GM23338 (cell line): Measurements from ENCODE around the gene FAM241A. TPM values are rescaled to one million over a fixed set of nuclear protein-coding genes. Genes with fewer than 3 reads are reported as not detected.
A peak's percentile ranks its signal among the peaks of the same experiment; 100 is the strongest.

ENCODE experiments used
- ATAC-seq: fragments of 200-7000 bp; cut with Tn5 transposase; 3 replicates; pipeline ENCODE4 v1.9.1; 2020
- DNase-seq: peaks from one replicate; pipeline ENCODE4 v3.0.0-alpha.2; 2015; ENCODE audit warnings: low spot score
- H2AFZ ChIP-seq: fragments of 200-600 bp; sonication (generic); 2 replicates; pipeline ENCODE4 v1.8.0; 2016; ENCODE audit warnings: antibody characterized with exemption, mild to moderate bottlenecking, moderate library complexity
- H3F3A ChIP-seq: fragments of 200-600 bp; sonication (generic); replicated peaks from 2 replicates; pipeline ENCODE4 v1.8.0; 2017; ENCODE audit warnings: antibody characterized with exemption, mixed run types, low read depth
- H3K27ac ChIP-seq: fragments of 200-600 bp; sonication (generic); 2 replicates; pipeline ENCODE4 v1.6.1; 2016; ENCODE audit warnings: low read depth
- H3K27me3 ChIP-seq: fragments of 200-600 bp; sonication (generic); 2 replicates; pipeline ENCODE4 v1.8.0; 2016; ENCODE audit warnings: mild to moderate bottlenecking, mixed run types, moderate library complexity; ENCODE audit not compliant: insufficient read depth
- H3K36me3 ChIP-seq: fragments of 200-600 bp; sonication (generic); 2 replicates; pipeline ENCODE4 v1.8.0; 2016; ENCODE audit warnings: mild to moderate bottlenecking; ENCODE audit not compliant: insufficient read depth
- H3K4me1 ChIP-seq: fragments of 200-600 bp; sonication (generic); 2 replicates; pipeline ENCODE4 v1.8.0; 2016; ENCODE audit warnings: mild to moderate bottlenecking, moderate library complexity; ENCODE audit not compliant: insufficient read depth
- H3K4me2 ChIP-seq: fragments of 200-600 bp; sonication (generic); 2 replicates; pipeline ENCODE4 v1.7.1; 2017; ENCODE audit warnings: mixed run types
- H3K4me3 ChIP-seq: fragments of 200-600 bp; sonication (generic); 2 replicates; pipeline ENCODE4 v1.6.1; 2016; ENCODE audit warnings: mixed run types
- H3K79me2 ChIP-seq: fragments of 200-600 bp; sonication (generic); replicated peaks from 2 replicates; pipeline ENCODE4 v1.8.0; 2017; ENCODE audit warnings: mild to moderate bottlenecking; ENCODE audit not compliant: insufficient read depth
- H3K9me2 ChIP-seq: fragments of 200-600 bp; sonication (generic); 2 replicates; pipeline ENCODE4 v1.8.0; 2017; ENCODE audit not compliant: insufficient read depth
- H4K20me1 ChIP-seq: fragments of 200-600 bp; sonication (generic); replicated peaks from 2 replicates; pipeline ENCODE4 v1.8.0; 2017; ENCODE audit warnings: mild to moderate bottlenecking; ENCODE audit not compliant: insufficient read depth
- H3K27ac Mint-ChIP-seq: 2 replicates; pipeline ENCODE4 v1.8.0; 2020; ENCODE audit warnings: inconsistent platforms, mild to moderate bottlenecking, moderate library complexity, mixed read lengths
- H3K27me3 Mint-ChIP-seq: 3 replicates; pipeline ENCODE4 v1.8.0; 2022; ENCODE audit warnings: low read depth, mild to moderate bottlenecking, moderate library complexity, mixed read lengths, inconsistent platforms; ENCODE audit not compliant: insufficient read depth, poor library complexity
- H3K36me3 Mint-ChIP-seq: 3 replicates; pipeline ENCODE4 v1.8.0; 2021; ENCODE audit warnings: low read depth, mild to moderate bottlenecking, inconsistent platforms, moderate library complexity, mixed read lengths
- H3K4me1 Mint-ChIP-seq: 3 replicates; pipeline ENCODE4 v1.8.0; 2020; ENCODE audit warnings: mild to moderate bottlenecking, inconsistent platforms, mixed read lengths
- H3K4me3 Mint-ChIP-seq: 3 replicates; pipeline ENCODE4 v1.8.0; 2021; ENCODE audit warnings: moderate library complexity, mild to moderate bottlenecking, inconsistent platforms, mixed read lengths
- H3K9me3 Mint-ChIP-seq: 3 replicates; pipeline ENCODE4 v1.8.0; 2020; ENCODE audit warnings: moderate library complexity, mild to moderate bottlenecking, inconsistent platforms, mixed read lengths
- CREB1 ChIP-seq: fragments of 250-450 bp; sonication (Bioruptor Pico); IDR thresholded peaks from 2 replicates; pipeline ENCODE4 v1.5.0; 2020; ENCODE audit warnings: low read depth, mild to moderate bottlenecking, moderate library complexity
- EZH2 ChIP-seq: fragments of 200-600 bp; sonication (generic); IDR thresholded peaks from one replicate; pipeline ENCODE4 v1.8.0; 2017; ENCODE audit warnings: antibody characterized with exemption, mild to moderate bottlenecking, low read depth; ENCODE audit not compliant: unreplicated experiment
- EZH2phosphoT487 ChIP-seq: fragments of 200-600 bp; sonication (generic); IDR thresholded peaks from one replicate; pipeline ENCODE4 v1.8.1; 2018; ENCODE audit warnings: antibody characterized with exemption; ENCODE audit not compliant: unreplicated experiment
- JUNB ChIP-seq: IDR thresholded peaks from one replicate; pipeline ENCODE4 v1.6.1; 2016; ENCODE audit warnings: antibody characterized with exemption; ENCODE audit not compliant: unreplicated experiment
- NANOG ChIP-seq: IDR thresholded peaks from 2 replicates; pipeline ENCODE4 v1.6.1; 2016; ENCODE audit warnings: antibody characterized with exemption, borderline replicate concordance
- POLR2AphosphoS5 ChIP-seq: IDR thresholded peaks from 2 replicates; pipeline ENCODE4 v1.6.1; 2016; ENCODE audit warnings: antibody characterized with exemption, low read depth
- STAT1 ChIP-seq: IDR thresholded peaks from one replicate; pipeline ENCODE4 v1.6.1; 2016; ENCODE audit warnings: antibody characterized with exemption; ENCODE audit not compliant: unreplicated experiment
- ZNF114 ChIP-seq: fragments of 250-450 bp; sonication (Bioruptor Pico); IDR thresholded peaks from 2 replicates; pipeline ENCODE4 v1.5.0; 2020; ENCODE audit warnings: mild to moderate bottlenecking, moderate library complexity
- ZNF331 ChIP-seq: fragments of 250-450 bp; sonication (Bioruptor Pico); IDR thresholded peaks from 2 replicates; pipeline ENCODE4 v1.5.0; 2020; ENCODE audit warnings: low read depth, mild to moderate bottlenecking, moderate library complexity
- polyA plus RNA-seq: library from polyadenylated mRNA; unstranded; fragments of >200 nt; fragmentation: Nextera tagmentation; extraction: Ambion mirVana; gene quantifications from 2 replicates; pipeline ENCODE4 v1.2.1, GENCODE V29; 2016
- total RNA-seq: library from RNA; depleted of rRNA; stranded (reverse); fragments of >200 nt; shearing (Covaris generic); gene quantifications from 2 replicates; pipeline ENCODE4 v1.2.3, GENCODE V29; 2014
- TF ChIP-seq, protein P1 (sequence below): IDR thresholded peaks from one replicate; pipeline ENCODE4 v1.6.1; 2018; ENCODE audit warnings: antibody characterized with exemption; ENCODE audit not compliant: unreplicated experiment
- TF ChIP-seq, protein P2 (sequence below): fragments of 250-450 bp; sonication (Bioruptor Pico); IDR thresholded peaks from 2 replicates; pipeline ENCODE4 v1.5.0; 2020; ENCODE audit warnings: mild to moderate bottlenecking, moderate library complexity
- TF ChIP-seq, protein P3 (sequence below): IDR thresholded peaks from 2 replicates; pipeline ENCODE4 v1.6.1; 2016; ENCODE audit warnings: antibody characterized with exemption
- TF ChIP-seq, protein P4 (sequence below), 2 experiments: fragments of 200-600 bp in 1 of 2; sonication (generic) in 1 of 2; conservative IDR thresholded peaks; 2 replicates each; pipeline versions ENCODE4 v1.5.1 to v1.6.1; 2016 to 2017; ENCODE audit warnings: antibody characterized with exemption in 2 of 2, low read depth in 2 of 2, mild to moderate bottlenecking in 2 of 2, moderate library complexity in 1 of 2

The FAM241A gene
- total and polyA plus RNA-seq, 2 experiments from 2014 or later, result 0.58 to 0.63 TPM

DNA sequence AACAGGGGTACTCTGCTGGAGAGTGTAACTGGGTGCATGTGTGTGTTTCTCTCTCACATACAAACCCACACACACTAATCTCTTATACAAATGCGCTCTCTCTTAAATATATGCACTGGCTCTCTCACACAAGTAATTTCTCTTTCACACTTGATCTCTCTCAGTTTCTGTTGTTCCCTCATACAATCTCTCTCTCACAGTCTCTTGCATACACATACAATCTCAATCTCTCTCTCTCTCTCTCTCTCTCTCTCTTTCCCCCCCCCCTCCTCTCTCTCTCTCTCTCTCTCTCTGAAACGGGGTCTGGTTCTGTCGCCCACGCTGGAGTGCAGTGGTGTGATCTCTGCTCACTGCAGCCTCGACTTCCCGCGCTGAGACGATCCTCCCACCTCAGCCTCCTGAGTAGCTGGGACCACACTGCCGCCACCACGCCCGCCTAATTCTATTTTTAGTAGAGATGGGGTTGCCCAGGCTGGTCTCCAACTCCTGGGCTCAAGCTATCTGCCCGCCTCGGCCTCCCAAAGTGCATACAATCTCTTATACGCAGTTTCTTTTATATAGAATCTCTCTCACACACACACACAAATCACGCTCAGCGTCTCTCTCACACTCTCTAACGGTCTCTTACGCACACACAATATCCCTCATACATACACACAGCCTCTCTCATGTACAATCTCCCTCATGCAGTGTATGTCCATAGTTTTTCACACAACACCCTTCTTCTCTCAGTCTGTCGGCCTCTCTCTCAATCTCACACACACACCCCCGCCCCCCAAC is 518 bp upstream of the FAM241A start:
- Histone ChIP-seq H3K4me2 (peak overlapping the region; percentile 72), H3K4me1 (peaks cover 6% of the 10 kb centered on the region), H2AFZ (peak overlapping the region; percentile 97; the same call in 1 of the 2 replicates), H3K36me3 (no peaks in the 10 kb centered on the region), H3F3A (no peaks in the 10 kb centered on the region), H3K4me3 (peak overlapping the region; percentile 81; the same call in 1 of the 2 replicates), H3K27me3 (peaks cover 25% of the 10 kb centered on the region), H3K79me2 (no peaks in the 10 kb centered on the region), H4K20me1 (no peaks in the 10 kb centered on the region), H3K27ac (no peak overlapping the region), H3K9me2 (no peaks in the 10 kb centered on the region)
- Mint-ChIP-seq H3K4me1 (peaks cover 15% of the 10 kb centered on the region; the same call in 2 of the 3 replicates), H3K27me3 (peaks cover 8% of the 10 kb centered on the region), H3K4me3 (peak overlapping the region; percentile 66), H3K27ac (no peak overlapping the region; the same call in 1 of the 2 replicates), H3K9me3 (no peaks in the 10 kb centered on the region), H3K36me3 (no peaks in the 10 kb centered on the region)
- ATAC-seq (no peak), DNase-seq (no peak)
- TF ChIP-seq ZNF114 (CRISPR knock-in tag), result no peak
- no peak for TF ChIP-seq STAT1
- TF ChIP-seq, protein P1, sequence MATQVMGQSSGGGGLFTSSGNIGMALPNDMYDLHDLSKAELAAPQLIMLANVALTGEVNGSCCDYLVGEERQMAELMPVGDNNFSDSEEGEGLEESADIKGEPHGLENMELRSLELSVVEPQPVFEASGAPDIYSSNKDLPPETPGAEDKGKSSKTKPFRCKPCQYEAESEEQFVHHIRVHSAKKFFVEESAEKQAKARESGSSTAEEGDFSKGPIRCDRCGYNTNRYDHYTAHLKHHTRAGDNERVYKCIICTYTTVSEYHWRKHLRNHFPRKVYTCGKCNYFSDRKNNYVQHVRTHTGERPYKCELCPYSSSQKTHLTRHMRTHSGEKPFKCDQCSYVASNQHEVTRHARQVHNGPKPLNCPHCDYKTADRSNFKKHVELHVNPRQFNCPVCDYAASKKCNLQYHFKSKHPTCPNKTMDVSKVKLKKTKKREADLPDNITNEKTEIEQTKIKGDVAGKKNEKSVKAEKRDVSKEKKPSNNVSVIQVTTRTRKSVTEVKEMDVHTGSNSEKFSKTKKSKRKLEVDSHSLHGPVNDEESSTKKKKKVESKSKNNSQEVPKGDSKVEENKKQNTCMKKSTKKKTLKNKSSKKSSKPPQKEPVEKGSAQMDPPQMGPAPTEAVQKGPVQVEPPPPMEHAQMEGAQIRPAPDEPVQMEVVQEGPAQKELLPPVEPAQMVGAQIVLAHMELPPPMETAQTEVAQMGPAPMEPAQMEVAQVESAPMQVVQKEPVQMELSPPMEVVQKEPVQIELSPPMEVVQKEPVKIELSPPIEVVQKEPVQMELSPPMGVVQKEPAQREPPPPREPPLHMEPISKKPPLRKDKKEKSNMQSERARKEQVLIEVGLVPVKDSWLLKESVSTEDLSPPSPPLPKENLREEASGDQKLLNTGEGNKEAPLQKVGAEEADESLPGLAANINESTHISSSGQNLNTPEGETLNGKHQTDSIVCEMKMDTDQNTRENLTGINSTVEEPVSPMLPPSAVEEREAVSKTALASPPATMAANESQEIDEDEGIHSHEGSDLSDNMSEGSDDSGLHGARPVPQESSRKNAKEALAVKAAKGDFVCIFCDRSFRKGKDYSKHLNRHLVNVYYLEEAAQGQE, result no peak
- TF ChIP-seq POLR2AphosphoS5, result no peak
- TF ChIP-seq, protein P2, sequence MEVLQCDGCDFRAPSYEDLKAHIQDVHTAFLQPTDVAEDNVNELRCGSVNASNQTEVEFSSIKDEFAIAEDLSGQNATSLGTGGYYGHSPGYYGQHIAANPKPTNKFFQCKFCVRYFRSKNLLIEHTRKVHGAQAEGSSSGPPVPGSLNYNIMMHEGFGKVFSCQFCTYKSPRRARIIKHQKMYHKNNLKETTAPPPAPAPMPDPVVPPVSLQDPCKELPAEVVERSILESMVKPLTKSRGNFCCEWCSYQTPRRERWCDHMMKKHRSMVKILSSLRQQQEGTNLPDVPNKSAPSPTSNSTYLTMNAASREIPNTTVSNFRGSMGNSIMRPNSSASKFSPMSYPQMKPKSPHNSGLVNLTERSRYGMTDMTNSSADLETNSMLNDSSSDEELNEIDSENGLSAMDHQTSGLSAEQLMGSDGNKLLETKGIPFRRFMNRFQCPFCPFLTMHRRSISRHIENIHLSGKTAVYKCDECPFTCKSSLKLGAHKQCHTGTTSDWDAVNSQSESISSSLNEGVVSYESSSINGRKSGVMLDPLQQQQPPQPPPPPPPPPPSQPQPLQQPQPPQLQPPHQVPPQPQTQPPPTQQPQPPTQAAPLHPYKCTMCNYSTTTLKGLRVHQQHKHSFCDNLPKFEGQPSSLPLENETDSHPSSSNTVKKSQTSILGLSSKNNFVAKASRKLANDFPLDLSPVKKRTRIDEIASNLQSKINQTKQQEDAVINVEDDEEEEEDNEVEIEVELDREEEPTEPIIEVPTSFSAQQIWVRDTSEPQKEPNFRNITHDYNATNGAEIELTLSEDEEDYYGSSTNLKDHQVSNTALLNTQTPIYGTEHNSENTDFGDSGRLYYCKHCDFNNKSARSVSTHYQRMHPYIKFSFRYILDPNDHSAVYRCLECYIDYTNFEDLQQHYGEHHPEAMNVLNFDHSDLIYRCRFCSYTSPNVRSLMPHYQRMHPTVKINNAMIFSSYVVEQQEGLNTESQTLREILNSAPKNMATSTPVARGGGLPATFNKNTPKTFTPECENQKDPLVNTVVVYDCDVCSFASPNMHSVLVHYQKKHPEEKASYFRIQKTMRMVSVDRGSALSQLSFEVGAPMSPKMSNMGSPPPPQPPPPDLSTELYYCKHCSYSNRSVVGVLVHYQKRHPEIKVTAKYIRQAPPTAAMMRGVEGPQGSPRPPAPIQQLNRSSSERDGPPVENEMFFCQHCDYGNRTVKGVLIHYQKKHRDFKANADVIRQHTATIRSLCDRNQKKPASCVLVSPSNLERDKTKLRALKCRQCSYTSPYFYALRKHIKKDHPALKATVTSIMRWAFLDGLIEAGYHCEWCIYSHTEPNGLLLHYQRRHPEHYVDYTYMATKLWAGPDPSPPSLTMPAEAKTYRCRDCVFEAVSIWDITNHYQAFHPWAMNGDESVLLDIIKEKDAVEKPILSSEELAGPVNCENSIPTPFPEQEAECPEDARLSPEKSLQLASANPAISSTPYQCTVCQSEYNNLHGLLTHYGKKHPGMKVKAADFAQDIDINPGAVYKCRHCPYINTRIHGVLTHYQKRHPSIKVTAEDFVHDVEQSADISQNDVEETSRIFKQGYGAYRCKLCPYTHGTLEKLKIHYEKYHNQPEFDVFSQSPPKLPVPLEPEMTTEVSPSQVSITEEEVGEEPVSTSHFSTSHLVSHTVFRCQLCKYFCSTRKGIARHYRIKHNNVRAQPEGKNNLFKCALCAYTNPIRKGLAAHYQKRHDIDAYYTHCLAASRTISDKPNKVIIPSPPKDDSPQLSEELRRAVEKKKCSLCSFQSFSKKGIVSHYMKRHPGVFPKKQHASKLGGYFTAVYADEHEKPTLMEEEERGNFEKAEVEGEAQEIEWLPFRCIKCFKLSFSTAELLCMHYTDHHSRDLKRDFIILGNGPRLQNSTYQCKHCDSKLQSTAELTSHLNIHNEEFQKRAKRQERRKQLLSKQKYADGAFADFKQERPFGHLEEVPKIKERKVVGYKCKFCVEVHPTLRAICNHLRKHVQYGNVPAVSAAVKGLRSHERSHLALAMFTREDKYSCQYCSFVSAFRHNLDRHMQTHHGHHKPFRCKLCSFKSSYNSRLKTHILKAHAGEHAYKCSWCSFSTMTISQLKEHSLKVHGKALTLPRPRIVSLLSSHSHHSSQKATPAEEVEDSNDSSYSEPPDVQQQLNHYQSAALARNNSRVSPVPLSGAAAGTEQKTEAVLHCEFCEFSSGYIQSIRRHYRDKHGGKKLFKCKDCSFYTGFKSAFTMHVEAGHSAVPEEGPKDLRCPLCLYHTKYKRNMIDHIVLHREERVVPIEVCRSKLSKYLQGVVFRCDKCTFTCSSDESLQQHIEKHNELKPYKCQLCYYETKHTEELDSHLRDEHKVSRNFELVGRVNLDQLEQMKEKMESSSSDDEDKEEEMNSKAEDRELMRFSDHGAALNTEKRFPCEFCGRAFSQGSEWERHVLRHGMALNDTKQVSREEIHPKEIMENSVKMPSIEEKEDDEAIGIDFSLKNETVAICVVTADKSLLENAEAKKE (CRISPR knock-in tag), result no peak
- no peak for TF ChIP-seq ZNF331
- TF ChIP-seq JUNB, result no peak
- TF ChIP-seq, protein P3, sequence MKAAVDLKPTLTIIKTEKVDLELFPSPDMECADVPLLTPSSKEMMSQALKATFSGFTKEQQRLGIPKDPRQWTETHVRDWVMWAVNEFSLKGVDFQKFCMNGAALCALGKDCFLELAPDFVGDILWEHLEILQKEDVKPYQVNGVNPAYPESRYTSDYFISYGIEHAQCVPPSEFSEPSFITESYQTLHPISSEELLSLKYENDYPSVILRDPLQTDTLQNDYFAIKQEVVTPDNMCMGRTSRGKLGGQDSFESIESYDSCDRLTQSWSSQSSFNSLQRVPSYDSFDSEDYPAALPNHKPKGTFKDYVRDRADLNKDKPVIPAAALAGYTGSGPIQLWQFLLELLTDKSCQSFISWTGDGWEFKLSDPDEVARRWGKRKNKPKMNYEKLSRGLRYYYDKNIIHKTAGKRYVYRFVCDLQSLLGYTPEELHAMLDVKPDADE, result no peak
- TF ChIP-seq NANOG, result no peak
- no peak for TF ChIP-seq EZH2
- TF ChIP-seq, protein P4, sequence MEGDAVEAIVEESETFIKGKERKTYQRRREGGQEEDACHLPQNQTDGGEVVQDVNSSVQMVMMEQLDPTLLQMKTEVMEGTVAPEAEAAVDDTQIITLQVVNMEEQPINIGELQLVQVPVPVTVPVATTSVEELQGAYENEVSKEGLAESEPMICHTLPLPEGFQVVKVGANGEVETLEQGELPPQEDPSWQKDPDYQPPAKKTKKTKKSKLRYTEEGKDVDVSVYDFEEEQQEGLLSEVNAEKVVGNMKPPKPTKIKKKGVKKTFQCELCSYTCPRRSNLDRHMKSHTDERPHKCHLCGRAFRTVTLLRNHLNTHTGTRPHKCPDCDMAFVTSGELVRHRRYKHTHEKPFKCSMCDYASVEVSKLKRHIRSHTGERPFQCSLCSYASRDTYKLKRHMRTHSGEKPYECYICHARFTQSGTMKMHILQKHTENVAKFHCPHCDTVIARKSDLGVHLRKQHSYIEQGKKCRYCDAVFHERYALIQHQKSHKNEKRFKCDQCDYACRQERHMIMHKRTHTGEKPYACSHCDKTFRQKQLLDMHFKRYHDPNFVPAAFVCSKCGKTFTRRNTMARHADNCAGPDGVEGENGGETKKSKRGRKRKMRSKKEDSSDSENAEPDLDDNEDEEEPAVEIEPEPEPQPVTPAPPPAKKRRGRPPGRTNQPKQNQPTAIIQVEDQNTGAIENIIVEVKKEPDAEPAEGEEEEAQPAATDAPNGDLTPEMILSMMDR (conservative IDR thresholded peaks at IDR 0.05; ENCODE audit: low read depth in 2 of 2), result no peak
- no peak for TF ChIP-seq CREB1 (CRISPR knock-in tag)
- no peak for TF ChIP-seq EZH2phosphoT487
